GM21529 (cell line): Measurements from ENCODE around the gene ZNF687.

ENCODE experiments used
- ATAC-seq: cut with Tn5 transposase; IDR thresholded peaks from one replicate; pipeline ENCODE4 v1.9.1; 2021; ENCODE audit not compliant: unreplicated experiment

ZNF687 gene

GRCh38 chr1:151311589-151312331 lies 29.7 kb downstream of the ZNF687 start:
- no peak for ATAC-seq

- no peak for ATAC-seq
Measured at GRCh38 chr1:151312411-151312810, 30.3 kb downstream of the ZNF687 start.

- no peak for ATAC-seq
Measured at GRCh38 chr1:151312826-151313225, 30.7 kb downstream of the ZNF687 start.

- no peak for ATAC-seq
Measured at GRCh38 chr1:151313501-151313900, 31.4 kb downstream of the ZNF687 start.

- ATAC-seq, result no peak
Measured at GRCh38 chr1:151314137-151314875, 32.2 kb downstream of the ZNF687 start.

GRCh38 chr1:151315565-151316235 lies 33.6 kb downstream of the ZNF687 start:
- no peak for ATAC-seq

- ATAC-seq, result no peak
Measured at GRCh38 chr1:151318975-151319374, 36.9 kb downstream of the ZNF687 start.

- ATAC-seq, result no peak
Measured at GRCh38 chr1:151324390-151324930, 42.4 kb downstream of the ZNF687 start.

- ATAC-seq, result no peak
Measured at GRCh38 chr1:151325231-151325630, 43.1 kb downstream of the ZNF687 start.

- ATAC-seq, result no peak
Measured at GRCh38 chr1:151325646-151326429, 43.7 kb downstream of the ZNF687 start.

GRCh38 chr1:151326619-151327222 lies 44.6 kb downstream of the ZNF687 start:
- ATAC-seq, result peak; percentile 61

GRCh38 chr1:151327223-151327902 lies 45.3 kb downstream of the ZNF687 start, which contains the start of gene PI4KB:
Gene PI4KB (minus strand): TSS chr1:151327416. CDS start chr1:151316481, 10,935 bp downstream.
- ATAC-seq, result peak; percentile 81

- peak; percentile 5 for ATAC-seq
Measured at GRCh38 chr1:151327903-151328674, 46.0 kb downstream of the ZNF687 start.

GRCh38 chr1:151334822-151335221 lies 52.7 kb downstream of the ZNF687 start:
- no peak for ATAC-seq

- no peak for ATAC-seq
Measured at GRCh38 chr1:151336556-151336955, 54.5 kb downstream of the ZNF687 start.

- ATAC-seq, result peak; percentile 64
Measured at GRCh38 chr1:151340870-151341754, 59.0 kb downstream of the ZNF687 start.
